Left lung (tissue), 10 donors: ENCODE results near the gene VPS37B. TPM values are rescaled to one million over a fixed set of nuclear protein-coding genes. Genes with fewer than 3 reads are reported as not detected.
A peak's percentile ranks its signal among the peaks of the same experiment; 100 is the strongest.

Experiments
- ATAC-seq: fragments of 200-7000 bp; cut with Tn5 transposase; one replicate; pipeline ENCODE4 v1.9.1; 2020; ENCODE audit warnings: moderate library complexity
- DNase-seq, 4 donors: peaks; one replicate each; pipeline ENCODE4 v3.0.0-alpha.2; 2013 to 2020
- H3K27ac ChIP-seq, 2 donors: fragments of 200-600 bp; sonication (generic) in 1 of 2; one replicate each; pipeline versions ENCODE4 v1.5.0 to v1.8.0; 2020 to 2021
- H3K27me3 ChIP-seq, 2 donors: fragments of 200-600 bp; sonication (generic) in 1 of 2; one replicate each; pipeline versions ENCODE4 v1.5.0 to v1.8.0; 2020 to 2021
- H3K36me3 ChIP-seq, 2 donors: fragments of 200-600 bp; sonication (generic) in 1 of 2; one replicate each; pipeline versions ENCODE4 v1.5.0 to v1.8.0; 2020 to 2021
- H3K4me1 ChIP-seq, 2 donors: fragments of 200-600 bp; one replicate each; pipeline ENCODE4 v1.8.0; 2021
- H3K4me3 ChIP-seq, 2 donors: fragments of 200-600 bp; sonication (generic) in 1 of 2; one replicate each; pipeline versions ENCODE4 v1.5.0 to v1.8.0; 2020 to 2021; ENCODE audit warnings: mild to moderate bottlenecking in 1 of 2
- H3K9me3 ChIP-seq, 2 donors: fragments of 200-600 bp; sonication (generic) in 1 of 2; one replicate each; pipeline versions ENCODE4 v1.5.0 to v1.8.0; 2020 to 2021
- CTCF ChIP-seq, 2 donors: fragments of 200-600 bp; sonication (generic) in 1 of 2; IDR thresholded peaks; one replicate each; pipeline versions ENCODE4 v1.5.0 to v1.8.0; 2021; ENCODE audit warnings: antibody characterized with exemption in 2 of 2
- intact Hi-C, 2 donors: fragments of 100-400 bp; cut with DNase I; formaldehyde crosslinking; loops; one replicate each; pipeline versions ENCODE4 v1.11.2 to v1.14.2; 2022
- polyA plus RNA-seq, 6 donors: library from polyadenylated mRNA; unstranded; fragments of 120-200 nt; gene quantifications; one replicate each; pipeline ENCODE4 v1.2.1, GENCODE V29; 2013; ENCODE audit not compliant: insufficient read length in 6 of 6
- total RNA-seq, 2 donors: library from RNA; stranded (reverse); fragmentation: NEBNext Ultra II Directional; extraction: Animal tissue kit (Norgen Biotek cat#: 25700); gene quantifications; one replicate each; pipeline ENCODE4 v1.2.1, GENCODE V29; 2021
- donor health status: DM: no; HTN: yes; CAD: no.
- donor health status: DM: no; HTN: no; CAD: no.

Gene VPS37B
- total and polyA plus RNA-seq, 8 donors = 23.2 to 35.8 (median 29.7) TPM

GRCh38 chr12:122842505-122843405 is 53.2 kb downstream of the VPS37B start:
- Histone ChIP-seq H3K27ac (peak overlapping the region; percentile 45 to 67), H3K36me3 (no peaks in the 10 kb centered on the region), H3K9me3 (no peaks in the 10 kb centered on the region), H3K4me1 (peaks cover 5 to 25% of the 10 kb centered on the region in 2 donors), H3K4me3 (no peak overlapping the region), H3K27me3 (no peaks in the 10 kb centered on the region)
- DNase-seq (no peak), ATAC-seq (peak; percentile 14)
- no peak for TF ChIP-seq CTCF (IDR thresholded peaks at IDR 0.05)
- intact Hi-C loops = no loop called here

GRCh38 chr12:122841544-122842321 is 54.2 kb downstream of the VPS37B start:
- Histone ChIP-seq H3K36me3 (no peaks in the 10 kb centered on the region), H3K27ac (peak overlapping the region; percentile 45 to 67), H3K27me3 (peaks cover 0 to 4% of the 10 kb centered on the region in 2 donors), H3K4me1 (peaks cover 5 to 35% of the 10 kb centered on the region in 2 donors), H3K4me3 (no peak overlapping the region), H3K9me3 (no peaks in the 10 kb centered on the region)
- DNase-seq = peak in 1 of 4 donors; percentile 59
- peak; percentile 64 for ATAC-seq
- TF ChIP-seq CTCF (IDR thresholded peaks at IDR 0.05) = no peak
- intact Hi-C loops = no loop called here

GRCh38 chr12:122840580-122841513 is 55.1 kb downstream of the VPS37B start:
- no peak overlapping the region for H3K27ac ChIP-seq
- peaks cover 0 to 11% of the 10 kb centered on the region in 2 donors for H3K27me3 ChIP-seq
- H3K36me3 ChIP-seq = no peaks in the 10 kb centered on the region
- no peak for ATAC-seq
- intact Hi-C loops = no loop called here
- H3K4me3 ChIP-seq = no peak overlapping the region
- no peak for TF ChIP-seq CTCF (IDR thresholded peaks at IDR 0.05)
- no peaks in the 10 kb centered on the region for H3K9me3 ChIP-seq
- peaks cover 5 to 40% of the 10 kb centered on the region in 2 donors for H3K4me1 ChIP-seq
- no peak for DNase-seq

- no peak overlapping the region for H3K27ac ChIP-seq
- ATAC-seq (no peak), DNase-seq (no peak)
- TF ChIP-seq CTCF (IDR thresholded peaks at IDR 0.05) = no peak
- H3K4me3 ChIP-seq = no peak overlapping the region
- H3K27me3 ChIP-seq = peaks cover 0 to 15% of the 10 kb centered on the region in 2 donors
- intact Hi-C loops = loop anchor here in 1 of 2 donors (2.0 kb wide), 1 partner anchor 35 kb away; no protein-coding TSS in a partner anchor
- H3K36me3 ChIP-seq = no peaks in the 10 kb centered on the region
- H3K9me3 ChIP-seq = no peaks in the 10 kb centered on the region
- H3K4me1 ChIP-seq = peaks cover 5 to 40% of the 10 kb centered on the region in 2 donors
Observed at GRCh38 chr12:122839907-122840554, 55.9 kb downstream of the VPS37B start.
